CD14-positive monocyte (primary cell): Measurements from ENCODE around the gene SCUBE1. TPM values are rescaled to one million over a fixed set of nuclear protein-coding genes. Genes with fewer than 3 reads are reported as not detected.

Experiments used
- DNase-seq, 3 donors: peaks; one replicate each; pipeline ENCODE4 v3.0.0-alpha.2; 2011 to 2022
- H2AFZ ChIP-seq: 2 replicates; pipeline ENCODE4 v1.6.0; 2012; ENCODE audit warnings: mild to moderate bottlenecking, low read depth, low read length, inconsistent platforms; ENCODE audit not compliant: insufficient read depth, poor library complexity, severe bottlenecking
- H3K27ac ChIP-seq, 2 donors: 1 replicate in 1 of 2; 2 replicates in 1 of 2; pipeline ENCODE4 v1.5.1; 2012 to 2013; ENCODE audit warnings: low read length in 2 of 2, control low read depth in 1 of 2, inconsistent platforms in 1 of 2, low read depth in 1 of 2, mild to moderate bottlenecking in 1 of 2
- H3K27me3 ChIP-seq, 2 donors: one replicate each; pipeline versions ENCODE4 v1.6.0 to v1.6.1; 2011 to 2013; ENCODE audit warnings: low read length in 2 of 2; ENCODE audit not compliant: control insufficient read depth in 2 of 2, insufficient read depth in 2 of 2
- H3K36me3 ChIP-seq, 2 donors: replicated peaks in 1 of 2; 1 replicate in 1 of 2; 2 replicates in 1 of 2; pipeline versions ENCODE4 v1.5.1 to v1.6.1; 2012 to 2013; ENCODE audit warnings: low read length in 2 of 2, control low read depth in 1 of 2, inconsistent platforms in 1 of 2, mild to moderate bottlenecking in 1 of 2; ENCODE audit not compliant: insufficient read depth in 2 of 2, control insufficient read depth in 1 of 2
- H3K4me1 ChIP-seq, 2 donors: 1 replicate in 1 of 2; 2 replicates in 1 of 2; pipeline versions ENCODE4 v1.5.1 to v1.6.1; 2012 to 2013; ENCODE audit warnings: low read length in 2 of 2, control low read depth in 1 of 2, inconsistent platforms in 1 of 2, mild to moderate bottlenecking in 1 of 2, moderate library complexity in 1 of 2; ENCODE audit not compliant: insufficient read depth in 2 of 2, control insufficient read depth in 1 of 2
- H3K4me2 ChIP-seq: replicated peaks from 2 replicates; pipeline ENCODE3; 2012; ENCODE audit warnings: low read length, moderate library complexity, mild to moderate bottlenecking; ENCODE audit not compliant: poor library complexity, severe bottlenecking; ENCODE audit errors: extremely low read depth
- H3K4me3 ChIP-seq, 3 experiments: fragments of 200-600 bp in 1 of 3; sonication (generic) in 1 of 3; replicated peaks in 1 of 3; 1 replicate in 2 of 3; 2 replicates in 1 of 3; pipeline ENCODE4 v1.5.1; 2011 to 2013; ENCODE audit warnings: low read length in 3 of 3, mild to moderate bottlenecking in 3 of 3, control low read depth in 2 of 3, low read depth in 2 of 3, inconsistent platforms in 1 of 3, moderate library complexity in 1 of 3
- H3K79me2 ChIP-seq: 2 replicates; pipeline ENCODE4 v1.6.0; 2012; ENCODE audit warnings: mild to moderate bottlenecking, control low read depth, inconsistent platforms, low read length, moderate library complexity; ENCODE audit not compliant: insufficient read depth
- H3K9ac ChIP-seq: 2 replicates; pipeline ENCODE4 v1.6.0; 2017; ENCODE audit warnings: low read length, mild to moderate bottlenecking; ENCODE audit not compliant: insufficient read depth, poor library complexity, severe bottlenecking
- H3K9me3 ChIP-seq, 2 donors: replicated peaks in 1 of 2; 1 replicate in 1 of 2; 2 replicates in 1 of 2; pipeline versions ENCODE4 v1.5.1 to v1.6.1; 2012 to 2013; ENCODE audit warnings: low read length in 2 of 2, control low read depth in 1 of 2; ENCODE audit not compliant: control insufficient read depth in 1 of 2, insufficient read depth in 1 of 2
- H4K20me1 ChIP-seq: 2 replicates; pipeline ENCODE4 v1.6.0; 2012; ENCODE audit warnings: mild to moderate bottlenecking, low read length, control low read depth, moderate library complexity; ENCODE audit not compliant: insufficient read depth
- H3K27ac Mint-ChIP-seq, 7 donors: one replicate each; pipeline ENCODE4 v1.8.0; 2020; ENCODE audit warnings: mild to moderate bottlenecking in 7 of 7, mixed read lengths in 7 of 7, moderate library complexity in 6 of 7, inconsistent platforms in 2 of 7
- H3K27me3 Mint-ChIP-seq, 3 donors: one replicate each; pipeline ENCODE4 v1.8.0; 2021 to 2022; ENCODE audit warnings: low read depth in 3 of 3, mild to moderate bottlenecking in 3 of 3, mixed read lengths in 3 of 3, moderate library complexity in 3 of 3, inconsistent platforms in 1 of 3
- H3K36me3 Mint-ChIP-seq, 2 donors: one replicate each; pipeline ENCODE4 v1.8.0; 2020; ENCODE audit warnings: mixed read lengths in 2 of 2, inconsistent platforms in 1 of 2, mild to moderate bottlenecking in 1 of 2
- H3K4me1 Mint-ChIP-seq: one replicate; pipeline ENCODE4 v1.8.0; 2020; ENCODE audit warnings: mild to moderate bottlenecking, mixed read lengths
- H3K4me3 Mint-ChIP-seq, 2 donors: one replicate each; pipeline ENCODE4 v1.8.0; 2020; ENCODE audit warnings: mild to moderate bottlenecking in 2 of 2, mixed read lengths in 2 of 2, moderate library complexity in 1 of 2
- H3K9me3 Mint-ChIP-seq, 7 donors: one replicate each; pipeline ENCODE4 v1.8.0; 2020 to 2022; ENCODE audit warnings: mixed read lengths in 7 of 7, mild to moderate bottlenecking in 6 of 7, moderate library complexity in 6 of 7, inconsistent platforms in 2 of 7
- WGBS: methylation state at CpG from one replicate; pipeline ENCODE4 v1.1.5; 2013; ENCODE audit warnings: missing lambda C conversion rate; ENCODE audit not compliant: insufficient coverage; 5-methylcytosine and 5-hydroxymethylcytosine counted together
- intact Hi-C, 2 donors: fragments of 100-400 bp; cut with micrococcal nuclease; formaldehyde crosslinking; loops; one replicate each; pipeline versions ENCODE4 v1.15.0 to v1.15.1; 2023
- polyA plus RNA-seq, 3 donors: library from polyadenylated mRNA; depleted of rRNA in 1 of 3; unstranded in 2 of 3; stranded (reverse) in 1 of 3; fragments of 300-500 nt in 2 of 3; fragments of >200 nt in 1 of 3; fragmentation: Illumina TruSeq in 2 of 3; gene quantifications; 1 replicate in 2 of 3; 2 replicates in 1 of 3; pipeline ENCODE4 v1.2.3, GENCODE V29; 2012 to 2021
- TF ChIP-seq, protein P1 (sequence below): fragments of 200-600 bp; IDR thresholded peaks from one replicate; pipeline ENCODE4 v1.8.0; 2022; ENCODE audit warnings: antibody characterized with exemption, mild to moderate bottlenecking

SCUBE1 gene
- polyA plus RNA-seq, 3 donors: 0.20 to 0.32 (median 0.26) TPM

DNA sequence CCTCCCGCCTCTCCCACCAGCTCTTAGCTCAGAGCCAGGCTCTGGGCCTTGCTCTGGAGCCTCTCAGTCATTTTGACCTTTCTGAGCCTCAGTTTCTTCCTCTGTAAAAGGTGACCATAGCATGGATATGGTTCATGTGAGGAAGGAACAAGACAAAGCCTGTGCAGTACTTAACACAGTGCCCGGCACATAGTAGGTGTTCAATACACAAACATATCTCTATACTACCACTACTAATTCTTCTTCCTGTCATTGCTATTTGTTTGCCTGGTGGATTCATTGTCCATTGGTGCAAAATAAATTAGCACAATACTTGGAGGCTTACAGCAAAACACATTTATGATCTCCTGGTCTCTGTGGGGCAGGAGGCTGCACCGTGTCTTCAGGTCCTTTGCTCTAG, 47.0 kb upstream of the SCUBE1 start:
- no peak overlapping the region for H3K4me3 ChIP-seq
- H3K4me1 ChIP-seq: peaks cover 3 to 4% of the 10 kb centered on the region in 2 donors
- H3K9me3 ChIP-seq: no peaks in the 10 kb centered on the region
- no peak overlapping the region for H3K27ac ChIP-seq
- Mint-ChIP-seq H3K27me3 (peaks cover 18 to 24% (median 20%) of the 10 kb centered on the region in 3 donors), H3K9me3 (no peaks in the 10 kb centered on the region), H3K4me1 (peaks cover 5% of the 10 kb centered on the region), H3K36me3 (no peaks in the 10 kb centered on the region), H3K27ac (no peak overlapping the region), H3K4me3 (no peak overlapping the region)
- H3K27me3 ChIP-seq: no peaks in the 10 kb centered on the region
- no peak overlapping the region for H2AFZ ChIP-seq
- TF ChIP-seq, protein P1, sequence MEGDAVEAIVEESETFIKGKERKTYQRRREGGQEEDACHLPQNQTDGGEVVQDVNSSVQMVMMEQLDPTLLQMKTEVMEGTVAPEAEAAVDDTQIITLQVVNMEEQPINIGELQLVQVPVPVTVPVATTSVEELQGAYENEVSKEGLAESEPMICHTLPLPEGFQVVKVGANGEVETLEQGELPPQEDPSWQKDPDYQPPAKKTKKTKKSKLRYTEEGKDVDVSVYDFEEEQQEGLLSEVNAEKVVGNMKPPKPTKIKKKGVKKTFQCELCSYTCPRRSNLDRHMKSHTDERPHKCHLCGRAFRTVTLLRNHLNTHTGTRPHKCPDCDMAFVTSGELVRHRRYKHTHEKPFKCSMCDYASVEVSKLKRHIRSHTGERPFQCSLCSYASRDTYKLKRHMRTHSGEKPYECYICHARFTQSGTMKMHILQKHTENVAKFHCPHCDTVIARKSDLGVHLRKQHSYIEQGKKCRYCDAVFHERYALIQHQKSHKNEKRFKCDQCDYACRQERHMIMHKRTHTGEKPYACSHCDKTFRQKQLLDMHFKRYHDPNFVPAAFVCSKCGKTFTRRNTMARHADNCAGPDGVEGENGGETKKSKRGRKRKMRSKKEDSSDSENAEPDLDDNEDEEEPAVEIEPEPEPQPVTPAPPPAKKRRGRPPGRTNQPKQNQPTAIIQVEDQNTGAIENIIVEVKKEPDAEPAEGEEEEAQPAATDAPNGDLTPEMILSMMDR: no peak
- WGBS: no CpG with 5 or more reads among the region's 3 CpGs
- no peak overlapping the region for H3K9ac ChIP-seq
- intact Hi-C loops: no loop called here
- no peaks in the 10 kb centered on the region for H3K79me2 ChIP-seq
- no peaks in the 10 kb centered on the region for H4K20me1 ChIP-seq
- DNase-seq: no peak
- no peak overlapping the region for H3K4me2 ChIP-seq
- H3K36me3 ChIP-seq: no peaks in the 10 kb centered on the region

DNA sequence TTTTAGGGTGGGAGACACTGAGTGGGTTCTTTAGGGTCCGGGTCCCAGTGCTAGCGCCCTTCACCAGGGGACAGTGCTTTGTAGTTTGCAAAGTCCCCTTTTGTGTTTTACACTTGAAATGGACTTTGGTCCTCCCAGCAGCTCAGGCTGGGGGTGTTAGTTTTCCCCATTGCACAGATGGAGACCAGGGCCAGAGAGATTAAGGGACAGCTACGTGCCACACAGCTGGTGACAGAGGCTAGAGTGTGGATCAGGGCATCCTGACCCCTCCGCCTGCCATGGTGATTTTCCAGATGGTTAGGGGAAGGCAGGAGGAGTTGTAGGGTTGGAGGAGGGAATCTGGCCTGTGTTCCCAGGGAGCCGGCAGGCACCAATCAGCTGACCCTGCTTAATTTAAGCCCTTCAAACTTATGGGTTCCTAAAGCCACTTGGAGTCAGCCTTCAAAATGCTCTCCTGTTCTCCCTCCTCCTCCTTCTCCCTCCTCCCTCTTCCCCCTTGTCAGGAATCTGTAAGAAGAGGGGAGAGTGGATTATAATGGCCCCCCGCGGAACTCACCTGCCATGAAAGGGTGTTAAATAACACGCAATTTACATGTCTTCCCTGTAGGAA, 46.2 kb upstream of the SCUBE1 start:
- Mint-ChIP-seq H3K27me3 (peaks cover 18 to 24% (median 20%) of the 10 kb centered on the region in 3 donors), H3K4me3 (no peak overlapping the region), H3K27ac (no peak overlapping the region), H3K4me1 (peaks cover 5% of the 10 kb centered on the region), H3K36me3 (no peaks in the 10 kb centered on the region), H3K9me3 (no peaks in the 10 kb centered on the region)
- no peaks in the 10 kb centered on the region for H4K20me1 ChIP-seq
- H3K4me1 ChIP-seq: peaks cover 3 to 4% of the 10 kb centered on the region in 2 donors
- no peak overlapping the region for H3K9ac ChIP-seq
- no peaks in the 10 kb centered on the region for H3K27me3 ChIP-seq
- 78% methylated on average over 3 of the region's 8 CpGs for WGBS
- intact Hi-C loops: no loop called here
- H3K9me3 ChIP-seq: no peaks in the 10 kb centered on the region
- no peak overlapping the region for H2AFZ ChIP-seq
- no peaks in the 10 kb centered on the region for H3K79me2 ChIP-seq
- DNase-seq: no peak
- no peak overlapping the region for H3K27ac ChIP-seq
- TF ChIP-seq, protein P1: no peak
- H3K36me3 ChIP-seq: no peaks in the 10 kb centered on the region
- H3K4me2 ChIP-seq: no peak overlapping the region
- no peak overlapping the region for H3K4me3 ChIP-seq
